ENCODE results near the gene PTBP2.
A peak's percentile ranks its signal among the peaks of the same experiment; 100 is the strongest.
"Not testable (repeated sequence)": the region's sequence is repeated elsewhere in the genome, so short reads cannot be mapped to it uniquely, and the experiment has no call there.

The PTBP2 gene

DNA sequence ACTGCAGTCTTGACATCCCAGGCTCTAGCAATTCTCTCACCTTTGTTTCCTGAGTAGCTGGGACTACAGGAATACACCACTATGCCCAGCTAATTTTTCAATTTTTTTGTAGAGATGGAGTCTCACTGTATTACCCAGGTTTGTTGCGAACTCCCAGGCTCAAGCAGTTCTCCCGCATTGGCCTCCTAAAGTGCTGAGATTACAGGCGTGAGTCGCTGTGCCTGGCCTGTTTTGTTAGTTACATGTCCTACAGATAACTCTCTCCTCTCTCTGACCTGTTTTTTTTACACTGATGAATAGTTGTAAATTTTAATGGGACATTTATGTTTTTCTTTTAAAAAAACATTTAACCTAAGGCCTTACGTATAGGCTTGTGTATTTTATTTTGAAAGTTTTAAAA, 19.8 kb downstream of the PTBP2 start:
- no peak for DNase-seq

GRCh38 chr1:96746440-96747420, 25.1 kb downstream of the PTBP2 start:
- no peak for DNase-seq

DNA sequence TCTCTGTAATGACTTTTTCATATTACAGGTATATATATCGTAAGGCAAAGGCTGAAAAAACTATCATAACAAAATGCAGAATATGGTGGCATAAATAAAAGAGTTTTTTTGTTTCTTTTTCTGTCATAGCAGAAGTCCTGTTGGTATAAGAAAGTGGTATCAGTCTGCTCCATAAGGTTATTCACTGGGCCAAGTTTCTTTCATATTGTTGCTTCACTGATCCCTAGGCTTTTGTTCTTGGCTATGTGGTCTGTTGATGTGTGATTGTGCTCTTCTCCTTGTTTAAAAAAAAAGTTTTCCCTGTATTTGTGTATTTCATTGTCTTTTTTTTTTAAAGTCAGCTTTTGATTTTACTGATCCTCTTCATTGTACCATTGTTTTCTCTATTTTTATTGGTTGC, 26.0 kb downstream of the PTBP2 start:
- no peak for DNase-seq

GRCh38 chr1:96748078-96748477, 26.5 kb downstream of the PTBP2 start:
- DNase-seq, result no peak

GRCh38 chr1:96749618-96750017, 28.0 kb downstream of the PTBP2 start:
- no peak for DNase-seq

DNA sequence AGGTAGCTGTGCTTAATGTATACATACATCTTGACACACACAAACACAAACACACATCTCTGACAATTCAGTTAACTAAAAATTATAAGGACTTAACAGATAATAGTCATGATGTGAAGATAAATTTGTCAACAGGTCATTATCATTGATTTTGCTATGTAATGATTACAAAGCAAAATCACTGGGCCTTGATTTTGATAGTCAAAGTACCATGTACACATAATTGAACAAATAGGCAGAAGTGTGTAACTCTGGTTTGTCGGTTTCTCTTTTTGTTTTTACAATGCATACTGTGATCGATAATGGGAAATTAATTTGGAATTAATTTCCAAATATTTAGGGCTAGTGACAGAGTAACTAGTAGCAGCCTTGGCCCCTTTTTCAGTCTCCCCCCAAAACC, 30.8 kb downstream of the PTBP2 start:
- no peak for DNase-seq

GRCh38 chr1:96756789-96757188, 35.2 kb downstream of the PTBP2 start:
- DNase-seq, result peak; percentile 1

- DNase-seq, result not testable (repeated sequence)
Measured at GRCh38 chr1:96762586-96762985, 41.0 kb downstream of the PTBP2 start.

DNA sequence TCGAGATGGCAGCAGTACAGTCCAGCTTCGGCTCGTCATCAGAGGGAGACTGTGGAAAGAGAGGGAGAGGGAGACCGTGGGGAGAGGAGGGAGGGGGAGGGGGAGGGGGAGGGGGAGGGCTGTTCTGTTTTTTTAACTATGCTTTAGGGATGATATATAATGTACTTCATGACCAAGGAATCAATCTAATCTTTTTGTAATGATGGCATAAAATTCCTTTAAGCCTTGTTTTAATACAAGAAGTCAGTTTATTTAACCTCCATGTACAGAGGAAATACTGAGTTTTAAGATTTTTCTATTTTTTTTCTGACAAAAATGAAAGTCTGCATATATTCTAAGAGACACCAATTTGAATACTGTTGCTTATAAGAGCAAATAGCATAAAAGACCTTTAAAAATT, 41.9 kb downstream of the PTBP2 start:
- DNase-seq, result no peak

DNA sequence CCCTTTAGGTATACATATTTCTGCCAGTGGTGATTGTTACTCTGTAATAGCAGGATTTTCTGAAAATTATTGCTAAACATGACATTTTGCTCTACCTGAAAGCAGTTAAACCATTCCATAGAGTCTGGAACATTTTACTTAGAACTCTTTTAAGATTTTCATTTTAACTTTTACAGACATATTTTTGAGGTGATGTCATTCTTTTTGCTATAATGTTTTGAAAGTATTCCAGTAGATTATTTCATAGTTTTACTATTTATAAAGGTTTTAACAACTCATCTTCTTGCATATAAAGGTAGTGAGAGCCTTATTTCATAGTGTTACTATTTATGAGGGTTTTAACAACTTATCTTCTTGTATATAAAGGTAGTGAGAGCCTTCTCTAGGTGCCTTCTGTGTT, 42.9 kb downstream of the PTBP2 start:
- DNase-seq, result no peak

DNA sequence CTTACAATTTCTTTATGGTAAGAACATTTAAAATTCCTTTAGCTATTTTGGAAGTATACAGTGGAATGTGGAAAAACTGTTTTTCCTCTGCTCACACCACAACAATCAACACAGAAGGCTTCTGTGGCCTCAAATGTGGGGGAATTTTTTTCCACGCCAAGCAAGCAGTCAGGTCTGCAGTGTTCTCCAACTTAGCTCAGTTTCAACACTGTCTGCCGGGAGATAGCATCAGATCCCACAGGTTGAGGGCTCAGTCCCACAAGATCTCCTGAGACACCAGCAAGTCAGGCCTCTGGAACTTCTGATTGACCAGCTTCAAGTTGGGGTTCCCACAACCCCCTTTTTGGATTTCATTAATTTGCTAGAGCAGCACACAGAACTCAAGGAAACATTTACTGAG, 50.3 kb downstream of the PTBP2 start:
- no peak for DNase-seq

DNA sequence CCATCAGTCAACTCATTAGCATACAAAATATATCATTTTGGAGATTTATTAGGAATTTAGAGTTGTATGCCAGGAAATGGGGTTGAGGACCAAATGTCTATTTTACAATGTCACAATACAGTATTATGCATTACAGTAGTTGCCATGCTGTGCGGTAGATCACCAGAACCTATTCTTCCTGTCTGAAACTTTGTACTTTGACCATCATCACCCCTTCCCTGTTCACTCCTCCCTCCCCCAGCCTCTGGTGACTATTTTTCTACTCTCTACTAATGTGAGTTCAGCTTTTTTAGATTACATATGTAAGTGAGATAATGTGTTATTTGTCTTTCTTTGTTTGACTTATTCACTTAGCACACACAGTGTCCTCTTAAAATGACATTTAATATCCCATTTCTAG, 50.8 kb downstream of the PTBP2 start:
- no peak for DNase-seq

GRCh38 chr1:96772972-96773371, 51.4 kb downstream of the PTBP2 start:
- DNase-seq, result no peak

DNA sequence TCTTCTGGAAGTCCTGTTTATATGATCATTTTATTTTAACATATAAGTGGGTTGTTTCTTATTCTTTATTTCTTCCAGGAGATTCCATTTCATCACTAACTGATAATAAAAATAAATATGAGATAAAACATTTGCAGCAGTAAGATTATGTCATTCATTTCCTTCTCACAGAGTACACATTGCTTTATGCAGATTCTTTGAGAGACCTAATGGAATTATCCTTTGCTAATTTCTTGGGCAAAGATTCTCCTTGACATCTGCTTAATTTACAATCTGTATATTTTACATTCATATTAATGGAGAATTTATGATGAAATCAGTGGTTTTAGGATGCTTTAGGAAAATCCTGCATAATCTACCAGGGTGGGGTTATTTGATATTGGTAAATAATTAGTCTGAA, 60.6 kb downstream of the PTBP2 start:
- no peak for DNase-seq

GRCh38 chr1:96782856-96783255, 61.3 kb downstream of the PTBP2 start:
- no peak for DNase-seq

- DNase-seq, result no peak
Measured at GRCh38 chr1:96790599-96790998, 69.0 kb downstream of the PTBP2 start.

DNA sequence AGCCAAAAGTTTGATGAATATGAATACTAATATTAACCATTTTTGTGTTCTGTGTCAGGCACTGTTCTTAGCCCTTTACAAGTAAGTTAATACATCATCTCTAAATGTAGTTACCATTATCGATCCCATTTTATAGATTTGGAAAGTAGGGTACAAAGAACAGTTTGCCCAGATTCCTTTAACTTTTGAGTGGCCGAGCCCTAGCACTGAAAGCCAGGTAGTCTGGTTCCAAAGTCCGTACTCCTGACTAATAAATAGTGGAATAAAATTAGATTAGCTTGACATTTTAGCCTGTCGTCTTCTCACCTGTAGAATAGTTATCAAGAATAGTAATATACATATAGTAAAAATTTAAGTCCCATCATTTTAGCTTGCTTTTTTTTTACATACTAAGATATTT, 70.6 kb downstream of the PTBP2 start:
- DNase-seq, result no peak

DNA sequence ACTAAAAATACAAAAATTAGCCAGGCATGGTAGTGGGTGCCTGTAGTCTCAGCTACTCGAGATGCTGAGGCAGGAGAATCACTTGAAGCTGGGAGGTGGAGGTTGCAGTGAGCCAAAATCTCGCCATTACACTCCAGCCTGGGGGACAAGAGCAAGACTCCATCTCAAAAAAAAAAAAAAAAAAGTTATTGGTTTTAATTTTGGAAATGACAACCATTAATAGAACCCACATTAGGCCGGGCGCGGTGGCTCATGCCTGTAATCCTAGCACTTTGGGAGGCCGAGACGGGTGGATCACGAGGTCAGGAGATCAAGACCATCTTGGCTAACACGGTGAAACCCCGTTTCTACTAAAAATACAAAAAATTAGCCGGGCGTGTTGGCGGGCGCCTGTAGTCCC, 80.1 kb downstream of the PTBP2 start:
- DNase-seq, result not testable (repeated sequence)

DNA sequence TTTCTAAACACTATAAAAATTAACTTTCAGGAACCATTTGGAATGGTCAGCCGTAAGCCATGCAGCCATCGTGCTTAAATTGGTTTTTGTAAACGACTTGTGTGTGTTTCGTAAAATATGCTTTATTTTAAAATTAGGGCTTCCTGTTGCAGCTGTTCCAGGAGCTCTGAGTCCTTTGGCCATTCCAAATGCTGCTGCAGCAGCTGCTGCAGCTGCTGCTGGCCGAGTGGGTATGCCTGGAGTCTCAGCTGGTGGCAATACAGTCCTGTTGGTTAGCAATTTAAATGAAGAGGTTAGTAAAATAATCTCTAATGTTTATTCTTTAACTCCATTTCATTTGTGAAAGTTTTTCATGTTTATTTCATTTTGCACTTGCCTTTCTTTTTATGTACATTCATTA, 83.1 kb downstream of the PTBP2 start:
- no peak for DNase-seq

- DNase-seq, result peak; percentile 35
Measured at GRCh38 chr1:96808191-96808590, 86.6 kb downstream of the PTBP2 start.

- DNase-seq, result no peak
Measured at GRCh38 chr1:96815914-96816313, 94.3 kb downstream of the PTBP2 start.

DNA sequence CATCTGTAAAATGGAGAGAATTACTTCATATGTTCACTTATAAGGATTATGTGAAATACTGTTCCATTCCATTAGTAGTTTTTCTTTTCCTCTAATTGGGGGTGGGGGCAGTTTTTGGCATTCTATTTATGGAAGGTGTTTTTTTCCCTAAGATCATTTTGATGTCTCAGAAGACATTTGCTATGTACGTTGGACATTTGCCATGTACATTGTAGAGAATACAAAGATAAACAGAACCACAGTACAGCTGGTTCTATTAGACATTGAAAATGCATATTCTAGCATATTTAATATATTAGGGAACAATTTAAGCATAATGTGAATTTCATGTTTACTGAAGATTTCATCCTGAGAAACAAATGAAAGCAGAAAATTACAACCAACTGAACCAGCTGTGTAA, 98.5 kb downstream of the PTBP2 start:
- no peak for DNase-seq

DNA sequence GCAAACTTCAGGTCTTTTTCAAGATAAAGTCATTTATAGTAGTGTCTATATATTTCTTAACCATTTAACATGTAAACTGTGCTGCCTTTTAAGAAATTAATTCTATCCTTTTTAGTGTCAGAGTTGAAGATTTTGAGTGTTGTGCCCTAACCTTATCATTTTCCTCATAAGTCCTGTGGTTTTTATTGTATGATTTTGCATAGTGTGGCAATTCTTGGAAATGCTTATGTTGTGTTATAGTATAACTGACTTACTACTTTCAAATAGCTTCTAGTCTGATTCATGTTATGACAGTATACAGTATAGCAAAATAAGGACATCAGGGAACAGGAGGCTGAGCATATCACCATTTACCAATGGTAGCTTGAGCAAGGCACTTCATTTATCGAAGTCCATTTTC, 99.1 kb downstream of the PTBP2 start:
- no peak for DNase-seq

GRCh38 chr1:96825231-96825630, 103.6 kb downstream of the PTBP2 start:
- no peak for DNase-seq
